ENCODE measurements around the gene FAHD1.

DNA sequence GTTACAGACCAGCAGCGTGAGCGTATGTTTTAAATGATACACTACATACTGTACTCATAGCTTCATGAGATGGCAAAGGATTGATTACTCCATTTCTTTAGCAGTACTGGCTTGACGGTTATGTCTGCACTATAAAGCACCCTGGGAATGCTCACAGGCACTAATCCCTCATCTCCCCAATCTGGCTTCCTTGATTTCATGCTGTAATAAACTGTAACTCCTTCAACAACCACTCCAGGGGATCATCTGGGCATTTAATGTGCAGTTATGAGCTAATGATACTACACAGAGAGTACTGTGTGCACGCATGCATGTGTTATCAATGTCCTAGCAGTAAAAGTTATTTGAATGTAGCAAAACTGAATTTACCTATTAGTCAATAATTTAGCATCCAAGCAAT is 24.8 kb downstream of the FAHD1 start:
- TF ChIP-seq, protein P1, sequence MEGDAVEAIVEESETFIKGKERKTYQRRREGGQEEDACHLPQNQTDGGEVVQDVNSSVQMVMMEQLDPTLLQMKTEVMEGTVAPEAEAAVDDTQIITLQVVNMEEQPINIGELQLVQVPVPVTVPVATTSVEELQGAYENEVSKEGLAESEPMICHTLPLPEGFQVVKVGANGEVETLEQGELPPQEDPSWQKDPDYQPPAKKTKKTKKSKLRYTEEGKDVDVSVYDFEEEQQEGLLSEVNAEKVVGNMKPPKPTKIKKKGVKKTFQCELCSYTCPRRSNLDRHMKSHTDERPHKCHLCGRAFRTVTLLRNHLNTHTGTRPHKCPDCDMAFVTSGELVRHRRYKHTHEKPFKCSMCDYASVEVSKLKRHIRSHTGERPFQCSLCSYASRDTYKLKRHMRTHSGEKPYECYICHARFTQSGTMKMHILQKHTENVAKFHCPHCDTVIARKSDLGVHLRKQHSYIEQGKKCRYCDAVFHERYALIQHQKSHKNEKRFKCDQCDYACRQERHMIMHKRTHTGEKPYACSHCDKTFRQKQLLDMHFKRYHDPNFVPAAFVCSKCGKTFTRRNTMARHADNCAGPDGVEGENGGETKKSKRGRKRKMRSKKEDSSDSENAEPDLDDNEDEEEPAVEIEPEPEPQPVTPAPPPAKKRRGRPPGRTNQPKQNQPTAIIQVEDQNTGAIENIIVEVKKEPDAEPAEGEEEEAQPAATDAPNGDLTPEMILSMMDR (conservative IDR thresholded peaks at IDR 0.05 in 1 of 2, IDR thresholded peaks at IDR 0.05 in 1 of 2; ENCODE audit: low read depth in 1 of 2, low read length in 2 of 2) = no peak
- TF ChIP-seq EZH2 (IDR thresholded peaks at IDR 0.05; ENCODE audit: low read length, missing control alignments) = no peak
